WTC11 (cell line): ENCODE measurements around the gene EFNA5. TPM values are rescaled to one million over a fixed set of nuclear protein-coding genes. Genes with fewer than 3 reads are reported as not detected.

ENCODE experiments used
- ATAC-seq: fragments of 200-7000 bp; cut with Tn5 transposase; 2 replicates; pipeline ENCODE4 v1.10.0; 2021; ENCODE audit warnings: mild to moderate bottlenecking, moderate library complexity
- CTCF ChIA-PET: fragments of 300-600 bp; sonication (Branson Sonifier 250); formaldehyde crosslinking; loops from one replicate; lab custom pipeline; 2021; ENCODE audit warnings: antibody characterized with exemption; lab: Charles Lee
- POLR2A ChIA-PET: fragments of 350-600 bp; sonication (Branson Sonifier 250); formaldehyde crosslinking; loops from one replicate; lab custom pipeline; 2021; ENCODE audit warnings: antibody characterized with exemption; lab: Charles Lee
- DNase-seq: peaks from one replicate; pipeline ENCODE4 v3.0.0; 2021; ENCODE audit warnings: low spot score
- H3K27ac Mint-ChIP-seq: 2 replicates; pipeline ENCODE4 v1.8.0; 2021; ENCODE audit warnings: mixed read lengths
- H3K27me3 Mint-ChIP-seq: 2 replicates; pipeline ENCODE4 v1.8.0; 2021; ENCODE audit warnings: low read depth, mild to moderate bottlenecking, moderate library complexity, mixed read lengths
- H3K36me3 Mint-ChIP-seq: 2 replicates; pipeline ENCODE4 v1.8.0; 2021; ENCODE audit warnings: mixed read lengths
- H3K4me1 Mint-ChIP-seq: 2 replicates; pipeline ENCODE4 v1.8.0; 2022; ENCODE audit warnings: mixed read lengths
- H3K4me3 Mint-ChIP-seq: 2 replicates; pipeline ENCODE4 v1.8.0; 2021; ENCODE audit warnings: mild to moderate bottlenecking, moderate library complexity, mixed read lengths
- H3K9me3 Mint-ChIP-seq: 2 replicates; pipeline ENCODE4 v1.8.0; 2021; ENCODE audit warnings: mixed read lengths
- AFF4 ChIP-seq: sonication (generic); formaldehyde crosslinking; IDR thresholded peaks from 2 replicates; pipeline ENCODE4 v1.8.1; 2023; ENCODE audit warnings: mild to moderate bottlenecking, missing genetic modification reagents, borderline replicate concordance
- E2F4 ChIP-seq: sonication (generic); formaldehyde crosslinking; IDR thresholded peaks from 2 replicates; pipeline ENCODE4 v1.8.1; 2022; ENCODE audit warnings: low read depth, mild to moderate bottlenecking, moderate library complexity, missing genetic modification reagents, borderline replicate concordance
- IRF2 ChIP-seq: sonication (generic); formaldehyde crosslinking; IDR thresholded peaks from 2 replicates; pipeline ENCODE4 v1.8.0; 2022; ENCODE audit warnings: low read depth, missing genetic modification reagents, borderline replicate concordance
- PRDM15 ChIP-seq: sonication (generic); formaldehyde crosslinking; IDR thresholded peaks from 2 replicates; pipeline ENCODE4 v1.8.0; 2022; ENCODE audit warnings: missing genetic modification reagents
- RORB ChIP-seq: fragments of 250-450 bp; sonication (Bioruptor Pico); IDR thresholded peaks from 2 replicates; pipeline ENCODE4 v1.9.0; 2021; ENCODE audit warnings: mild to moderate bottlenecking
- SMAD3 ChIP-seq: sonication (generic); formaldehyde crosslinking; IDR thresholded peaks from 2 replicates; pipeline ENCODE4 v1.8.0; 2022; ENCODE audit warnings: missing genetic modification reagents, mild to moderate bottlenecking, borderline replicate concordance
- TEAD1 ChIP-seq: sonication (generic); formaldehyde crosslinking; IDR thresholded peaks from 2 replicates; pipeline ENCODE4 v1.8.0; 2022; ENCODE audit warnings: mild to moderate bottlenecking, missing genetic modification reagents
- TEAD4 ChIP-seq: sonication (generic); formaldehyde crosslinking; IDR thresholded peaks from 2 replicates; pipeline ENCODE4 v1.8.0; 2022; ENCODE audit warnings: mild to moderate bottlenecking, missing genetic modification reagents
- ZNF121 ChIP-seq: sonication (generic); formaldehyde crosslinking; IDR thresholded peaks from 2 replicates; pipeline ENCODE4 v1.8.0; 2023; ENCODE audit warnings: missing genetic modification reagents
- ZNF396 ChIP-seq: fragments of 250-450 bp; sonication (Bioruptor Pico); IDR thresholded peaks from 2 replicates; pipeline ENCODE4 v1.8.0; 2021; ENCODE audit warnings: mild to moderate bottlenecking, moderate library complexity, borderline replicate concordance
- ZNF416 ChIP-seq: fragments of 250-450 bp; sonication (Bioruptor Pico); IDR thresholded peaks from 2 replicates; pipeline ENCODE4 v1.9.0; 2021; ENCODE audit warnings: mild to moderate bottlenecking, inconsistent platforms
- ZNF423 ChIP-seq: fragments of 250-450 bp; sonication (Bioruptor Pico); IDR thresholded peaks from 2 replicates; pipeline ENCODE4 v2.1.2; 2022; ENCODE audit warnings: mild to moderate bottlenecking, moderate library complexity
- total RNA-seq: library from RNA; stranded (reverse); gene quantifications from 3 replicates; pipeline ENCODE4 v1.2.3, GENCODE V29; 2021
- TF ChIP-seq, protein P1 (sequence below): fragments of 250-450 bp; sonication (Bioruptor Pico); IDR thresholded peaks from 2 replicates; pipeline ENCODE4 v1.8.0; 2021; ENCODE audit warnings: mild to moderate bottlenecking
- TF ChIP-seq, protein P2 (sequence below): sonication (generic); formaldehyde crosslinking; IDR thresholded peaks from 2 replicates; pipeline ENCODE4 v1.8.0; 2022; ENCODE audit warnings: mild to moderate bottlenecking, missing genetic modification reagents

The EFNA5 gene
- total RNA-seq, 1 experiment from 2014 or later, result 17.4 TPM

DNA sequence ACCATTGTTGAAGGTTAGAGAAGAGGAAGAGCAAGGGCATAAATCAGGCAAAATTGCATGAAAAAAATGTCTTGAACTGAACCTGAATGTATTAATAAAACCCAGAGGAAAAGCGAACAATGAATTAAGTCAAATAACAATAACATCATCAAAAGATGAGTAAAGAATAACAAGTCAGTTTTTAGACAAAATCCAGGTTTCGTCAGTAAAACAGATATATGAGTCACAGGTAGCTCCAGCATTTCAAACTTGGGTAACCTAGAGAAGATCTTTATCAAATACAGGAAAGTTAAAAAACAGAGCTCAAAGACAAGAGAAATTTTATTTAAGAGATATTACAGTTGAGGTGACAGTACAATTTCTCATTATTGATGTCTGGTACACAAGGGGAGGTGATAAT, 332.4 kb downstream of the EFNA5 start:
- H3K27me3 Mint-ChIP-seq, result no peaks in the 10 kb centered on the region
- H3K27ac Mint-ChIP-seq, result no peak overlapping the region
- no peak for TF ChIP-seq ZNF423 (CRISPR knock-in tag)
- H3K4me3 Mint-ChIP-seq, result no peak overlapping the region
- peaks cover 12% of the 10 kb centered on the region for H3K4me1 Mint-ChIP-seq
- DNase-seq (no peak), ATAC-seq (no peak)
- ChIA-PET POLR2A (no interaction called here), CTCF (interaction anchor here (1.2 kb wide), 1 partner anchor 29 kb away, joined by 4 read pairs; no protein-coding TSS in a partner anchor)
- H3K9me3 Mint-ChIP-seq, result peaks cover 2% of the 10 kb centered on the region; the same call in 1 of the 2 replicates
- no peaks in the 10 kb centered on the region for H3K36me3 Mint-ChIP-seq

DNA sequence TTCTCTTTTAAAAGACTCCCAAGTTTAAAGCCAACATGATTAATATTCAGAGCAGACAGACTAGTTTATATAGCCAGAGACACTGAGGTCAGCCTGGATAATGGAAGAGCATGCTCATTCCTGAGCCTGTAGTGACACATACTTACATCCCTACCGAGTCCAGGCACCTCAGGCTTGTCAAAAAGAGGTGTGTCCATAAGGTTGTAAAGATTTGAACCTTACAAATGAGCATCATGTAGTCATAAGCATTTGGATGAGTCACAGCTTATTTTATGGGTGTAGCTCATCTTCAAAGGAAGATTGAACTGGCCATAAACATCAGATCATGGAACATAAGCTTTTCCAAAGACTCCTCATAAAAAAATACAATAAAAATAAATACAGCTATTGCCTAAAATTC, 333.5 kb downstream of the EFNA5 start:
- TF ChIP-seq ZNF121 (CRISPR knock-in tag) (no peak), PRDM15 (no peak), ZNF416 (no peak), SMAD3 (no peak), AFF4 (CRISPR knock-in tag) (no peak), TEAD1 (no peak), E2F4 (CRISPR knock-in tag) (no peak), IRF2 (no peak), ZNF396 (CRISPR knock-in tag) (no peak), RORB (CRISPR knock-in tag) (no peak), TEAD4 (CRISPR knock-in tag) (no peak)
- TF ChIP-seq, protein P1, sequence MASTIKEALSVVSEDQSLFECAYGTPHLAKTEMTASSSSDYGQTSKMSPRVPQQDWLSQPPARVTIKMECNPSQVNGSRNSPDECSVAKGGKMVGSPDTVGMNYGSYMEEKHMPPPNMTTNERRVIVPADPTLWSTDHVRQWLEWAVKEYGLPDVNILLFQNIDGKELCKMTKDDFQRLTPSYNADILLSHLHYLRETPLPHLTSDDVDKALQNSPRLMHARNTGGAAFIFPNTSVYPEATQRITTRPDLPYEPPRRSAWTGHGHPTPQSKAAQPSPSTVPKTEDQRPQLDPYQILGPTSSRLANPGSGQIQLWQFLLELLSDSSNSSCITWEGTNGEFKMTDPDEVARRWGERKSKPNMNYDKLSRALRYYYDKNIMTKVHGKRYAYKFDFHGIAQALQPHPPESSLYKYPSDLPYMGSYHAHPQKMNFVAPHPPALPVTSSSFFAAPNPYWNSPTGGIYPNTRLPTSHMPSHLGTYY, result no peak
- TF ChIP-seq, protein P2, sequence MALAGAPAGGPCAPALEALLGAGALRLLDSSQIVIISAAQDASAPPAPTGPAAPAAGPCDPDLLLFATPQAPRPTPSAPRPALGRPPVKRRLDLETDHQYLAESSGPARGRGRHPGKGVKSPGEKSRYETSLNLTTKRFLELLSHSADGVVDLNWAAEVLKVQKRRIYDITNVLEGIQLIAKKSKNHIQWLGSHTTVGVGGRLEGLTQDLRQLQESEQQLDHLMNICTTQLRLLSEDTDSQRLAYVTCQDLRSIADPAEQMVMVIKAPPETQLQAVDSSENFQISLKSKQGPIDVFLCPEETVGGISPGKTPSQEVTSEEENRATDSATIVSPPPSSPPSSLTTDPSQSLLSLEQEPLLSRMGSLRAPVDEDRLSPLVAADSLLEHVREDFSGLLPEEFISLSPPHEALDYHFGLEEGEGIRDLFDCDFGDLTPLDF (CRISPR knock-in tag), result no peak
- H3K36me3 Mint-ChIP-seq, result no peaks in the 10 kb centered on the region
- H3K4me1 Mint-ChIP-seq, result peaks cover 5% of the 10 kb centered on the region
- no peaks in the 10 kb centered on the region for H3K9me3 Mint-ChIP-seq
- ChIA-PET POLR2A (no interaction called here), CTCF (interaction anchor here (1.2 to 1.3 kb wide), 2 partner anchors 8 to 30 kb away, joined by 4 to 5 read pairs; no protein-coding TSS in a partner anchor)
- no peak for DNase-seq
- no peaks in the 10 kb centered on the region for H3K27me3 Mint-ChIP-seq
- H3K4me3 Mint-ChIP-seq, result no peak overlapping the region
- no peak for ATAC-seq
- no peak overlapping the region for H3K27ac Mint-ChIP-seq
